Measurements from ENCODE around the gene RHO.

RHO gene

GRCh38 chr3:129581623-129582022 is 53.2 kb downstream of the RHO start:
- H3K4me3 ChIP-seq (ENCODE audit: low read depth, low read length) = no peak overlapping the region
- TF ChIP-seq CTCF (IDR thresholded peaks at IDR 0.05; ENCODE audit: insufficient read depth, low read depth, low read length, missing control alignments) = no peak
- no peak for DNase-seq (ENCODE audit: low read depth)

- no peak for DNase-seq (ENCODE audit: low read depth)
- no peak overlapping the region for H3K4me3 ChIP-seq (ENCODE audit: low read depth, low read length)
- TF ChIP-seq CTCF (IDR thresholded peaks at IDR 0.05; ENCODE audit: insufficient read depth, low read depth, low read length, missing control alignments) = no peak
Observed at GRCh38 chr3:129582799-129583198, 54.4 kb downstream of the RHO start.

GRCh38 chr3:129583289-129583688 is 54.9 kb downstream of the RHO start:
- TF ChIP-seq CTCF (IDR thresholded peaks at IDR 0.05; ENCODE audit: insufficient read depth, low read depth, low read length, missing control alignments) = no peak
- H3K4me3 ChIP-seq (ENCODE audit: low read depth, low read length) = no peak overlapping the region
- no peak for DNase-seq (ENCODE audit: low read depth)

- TF ChIP-seq CTCF (IDR thresholded peaks at IDR 0.05; ENCODE audit: insufficient read depth, low read depth, low read length, missing control alignments) = no peak
- H3K4me3 ChIP-seq (ENCODE audit: low read depth, low read length) = no peak overlapping the region
- DNase-seq (ENCODE audit: low read depth) = no peak
Observed at GRCh38 chr3:129584631-129585030, 56.2 kb downstream of the RHO start.

Data from GM12865 (cell line).